Stimulated activated CD8-positive, alpha-beta memory T cell treated with anti-CD3 and anti-CD28 coated beads, Interleukin-7, amount 100 ng/mL, for 1 hour (primary cell): Measurements from ENCODE around the gene SH2D3C.
A peak's percentile ranks its signal among the peaks of the same experiment; 100 is the strongest.

Experiments used
- DNase-seq, 2 donors: peaks; one replicate each; pipeline ENCODE4 v3.0.0-alpha.2; 2020; ENCODE audit warnings: low read depth in 2 of 2

Gene SH2D3C

DNA sequence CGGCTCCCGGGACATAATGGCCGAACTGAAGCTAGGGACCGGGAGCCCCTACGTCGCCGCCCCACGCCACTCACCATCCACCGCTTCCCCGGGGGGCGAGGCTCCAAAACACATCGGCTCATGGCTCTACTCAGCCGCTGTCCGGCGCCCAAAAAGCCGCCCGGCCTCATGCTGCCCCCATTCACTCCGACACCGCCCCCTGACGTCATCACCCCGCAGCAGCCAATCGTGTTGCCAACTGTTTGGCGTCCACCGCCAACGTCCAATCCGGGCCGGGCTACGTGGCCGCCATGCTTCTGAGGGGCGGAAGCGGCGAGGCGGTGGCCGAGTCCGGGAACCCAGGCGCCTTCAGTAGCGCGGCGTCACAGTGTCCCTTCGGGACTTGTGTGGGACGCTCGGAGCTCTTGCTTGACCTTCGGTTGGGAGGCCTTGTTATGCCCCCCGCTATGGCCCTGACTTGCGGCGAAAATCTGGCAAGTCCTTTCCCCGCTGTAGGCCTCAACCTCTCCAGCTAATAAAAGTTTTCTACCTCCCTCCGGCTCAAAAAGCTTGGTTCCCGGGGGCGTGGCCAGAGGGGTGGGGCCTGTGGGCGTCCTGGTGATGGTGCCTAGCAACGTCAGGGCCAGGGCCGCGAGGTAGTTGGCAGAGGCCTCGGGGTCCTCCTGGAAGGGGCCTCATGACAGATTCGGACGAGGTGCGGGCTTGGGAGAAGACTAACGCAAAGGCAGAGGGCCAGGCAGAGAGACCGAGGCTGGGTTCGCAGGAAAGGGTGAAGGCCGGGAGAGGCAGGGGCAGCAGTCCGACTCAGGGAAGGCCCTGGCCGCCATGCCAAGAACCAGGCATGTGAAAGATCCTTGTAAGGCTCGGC, 62.8 kb downstream of the SH2D3C start, which contains the start of the genes PTRH1 and TTC16:
Gene PTRH1 (minus strand): TSS at position 194 of the 868 bp plus-strand sequence. CDS start 24 bp downstream, at position 170.
Gene TTC16 (plus strand): TSS at position 610 of the 868 bp plus-strand sequence. CDS start 67 bp downstream, at position 677.
- DNase-seq, result peak; percentile 95 to 96

DNA sequence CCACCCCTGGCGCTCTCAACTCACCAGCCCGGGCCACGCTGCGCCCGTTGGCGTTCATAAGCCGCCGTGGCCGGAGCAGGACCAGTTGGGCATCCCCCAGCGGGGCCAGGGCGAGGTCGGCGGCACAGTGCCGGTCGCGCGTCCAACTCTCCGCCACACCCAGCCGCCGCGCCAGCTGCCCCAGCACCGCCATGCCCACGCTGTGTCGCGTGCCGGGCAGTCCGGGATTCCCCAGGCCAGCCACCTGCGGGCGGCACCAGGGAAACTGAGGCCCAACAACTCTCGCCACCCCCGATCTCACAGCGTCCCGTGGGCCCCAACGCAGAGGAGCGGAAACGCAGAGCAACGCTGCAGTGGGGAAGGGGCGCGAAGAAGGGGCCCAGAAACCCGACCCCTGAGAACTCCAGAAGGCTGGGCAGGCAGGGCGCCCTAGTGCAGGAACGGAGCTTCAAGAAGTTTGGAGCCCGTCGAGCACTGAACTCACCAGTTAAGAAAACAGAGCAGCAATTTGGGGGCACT, 63.5 kb downstream of the SH2D3C start:
- DNase-seq, result no peak

DNA sequence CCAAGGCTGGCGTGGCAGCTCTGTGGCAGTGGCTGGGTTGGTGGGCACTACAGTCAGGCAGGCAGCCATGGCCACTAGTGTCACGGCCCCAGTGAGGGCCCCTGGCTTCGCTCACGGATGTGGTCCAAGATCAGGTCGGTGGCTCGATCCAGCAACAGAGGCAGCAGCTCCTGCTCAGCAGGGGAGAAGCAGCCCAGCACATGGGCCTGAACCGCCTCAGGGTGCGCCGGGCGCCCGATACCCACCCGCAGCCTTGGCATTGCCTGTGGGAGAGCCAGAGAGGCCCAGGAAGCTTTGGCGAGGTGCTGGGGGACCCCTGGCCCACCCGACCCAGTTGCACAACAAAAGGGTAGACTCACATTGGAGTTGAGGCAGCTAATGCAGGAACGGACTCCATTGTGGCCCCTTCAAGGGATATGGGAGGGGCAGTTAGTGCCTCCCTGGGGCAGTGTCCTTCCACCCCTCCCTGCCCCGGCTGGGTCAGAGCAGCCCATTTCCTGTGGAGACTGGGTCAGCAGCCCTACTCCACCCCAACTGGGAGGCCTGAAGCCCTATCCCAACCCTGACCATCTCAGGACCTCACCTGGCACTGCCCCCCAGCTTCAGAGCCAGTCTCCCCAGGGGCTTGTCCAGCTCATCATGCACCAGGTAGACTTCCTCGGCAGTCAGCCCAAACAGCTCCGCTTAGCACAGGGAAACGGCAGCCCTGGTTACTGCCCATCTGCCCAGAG, 64.3 kb downstream of the SH2D3C start:
- no peak for DNase-seq

DNA sequence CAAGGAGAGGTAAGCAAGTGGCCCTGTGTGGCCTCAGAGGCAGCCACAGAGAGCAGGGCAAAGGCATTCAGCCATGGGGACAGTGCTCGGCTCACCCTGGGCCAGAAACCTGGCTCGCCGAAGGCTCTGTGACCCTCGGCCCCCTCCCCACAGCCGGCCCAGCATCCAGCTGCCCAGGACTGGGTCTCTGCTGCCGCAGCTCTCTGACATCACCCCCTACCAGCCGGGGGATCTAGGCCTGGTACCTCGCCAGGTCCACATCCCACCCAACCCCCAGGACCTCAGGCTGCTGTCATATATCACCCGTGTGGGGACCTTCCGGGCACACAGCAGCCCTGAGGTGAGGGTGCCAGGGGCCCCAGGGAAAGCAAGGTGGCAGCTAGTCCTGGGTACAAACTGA, 65.6 kb downstream of the SH2D3C start:
- DNase-seq, result no peak

DNA sequence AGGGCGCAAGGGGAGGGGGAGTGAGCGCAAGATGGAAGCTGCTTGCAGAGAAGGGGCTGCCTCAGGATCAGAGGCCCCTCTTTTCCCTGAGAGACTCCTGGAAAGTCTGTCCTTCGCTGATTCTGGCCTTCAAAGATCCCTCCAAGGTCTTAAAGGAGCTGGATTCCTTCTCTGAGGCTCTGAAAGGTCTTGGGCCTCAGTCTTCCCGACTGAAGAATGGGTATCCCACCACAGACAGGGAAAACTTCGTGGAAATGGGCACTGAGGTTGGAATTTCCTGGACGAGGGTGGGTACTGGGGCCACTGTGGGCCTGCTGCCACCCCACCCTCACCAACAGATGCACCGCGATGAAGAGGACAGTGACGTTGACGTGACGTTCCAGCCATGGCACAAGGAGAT, 66.1 kb downstream of the SH2D3C start:
- no peak for DNase-seq

DNA sequence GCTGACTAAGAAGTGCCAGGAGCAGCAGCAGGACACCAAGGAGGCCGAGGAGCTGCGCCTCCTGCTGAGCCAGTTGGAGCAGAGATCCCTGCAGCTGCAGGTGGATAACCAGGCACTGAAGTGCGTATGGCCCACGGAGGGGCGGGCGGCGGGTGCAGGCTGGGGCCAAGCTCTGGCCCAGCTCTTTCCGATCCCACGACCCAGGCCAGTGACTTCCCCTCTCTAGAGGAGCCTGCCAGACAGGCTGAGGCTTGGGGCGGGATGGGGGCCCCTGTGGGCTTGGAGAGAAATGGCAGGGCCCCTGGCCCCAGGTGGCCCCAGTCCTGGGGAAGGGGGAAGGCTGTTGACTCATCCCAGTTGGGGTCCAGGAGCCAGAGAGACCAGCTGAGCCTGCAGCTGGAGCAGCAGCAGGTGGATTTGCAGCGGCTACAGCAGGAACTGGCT, 66.6 kb downstream of the SH2D3C start:
- no peak for DNase-seq

DNA sequence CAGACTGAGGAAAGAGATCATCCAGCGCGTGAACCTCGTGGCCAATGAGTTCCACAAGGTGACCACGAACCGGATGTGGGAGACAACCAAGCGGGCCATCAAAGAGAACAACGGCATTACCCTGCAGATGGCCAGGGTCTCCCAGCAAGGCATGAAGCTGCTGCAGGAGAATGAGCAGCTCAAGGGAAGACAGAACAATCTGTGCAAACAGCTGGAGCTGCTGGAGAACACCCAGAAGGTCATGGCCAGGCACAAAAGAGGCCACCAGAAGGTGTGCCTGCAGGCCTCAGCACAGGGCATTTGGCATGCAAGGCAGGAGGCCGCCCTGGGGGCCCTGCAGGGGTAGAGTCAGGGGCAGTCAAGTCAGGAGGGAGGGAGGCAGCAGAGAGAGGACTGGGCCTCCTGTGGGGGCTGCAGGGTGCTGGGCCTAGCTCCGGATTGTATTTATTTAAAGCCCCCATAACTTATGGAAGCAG, 67.2 kb downstream of the SH2D3C start:
- no peak for DNase-seq

DNA sequence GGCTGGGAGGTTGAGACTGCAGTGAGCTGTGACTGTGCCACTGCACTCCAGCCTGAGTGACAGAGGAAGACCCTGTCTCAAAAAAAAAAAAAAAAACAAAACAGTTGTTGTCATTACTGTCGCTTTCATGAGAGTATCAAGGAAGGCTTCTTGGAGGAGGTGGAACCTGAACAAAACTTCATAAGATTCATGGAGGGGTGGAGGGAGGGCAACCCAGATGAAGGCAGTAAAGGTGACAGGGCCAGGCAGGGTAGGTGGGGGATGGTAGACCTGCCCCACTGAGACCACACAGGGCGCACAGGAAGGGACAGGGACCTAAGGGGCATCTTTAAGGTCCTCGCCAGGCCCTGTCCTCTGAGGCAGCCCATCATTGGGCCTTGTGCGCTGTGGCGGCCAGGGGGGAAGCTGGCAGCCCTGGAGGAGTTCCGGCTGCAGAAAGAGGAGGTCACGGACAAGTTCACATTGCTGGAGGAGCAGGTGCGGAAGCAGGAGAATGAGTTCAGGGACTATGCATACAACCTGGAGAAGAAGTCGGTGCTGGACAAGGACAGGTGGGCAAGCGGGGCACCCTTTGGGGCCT, 68.2 kb downstream of the SH2D3C start:
- DNase-seq, result no peak

DNA sequence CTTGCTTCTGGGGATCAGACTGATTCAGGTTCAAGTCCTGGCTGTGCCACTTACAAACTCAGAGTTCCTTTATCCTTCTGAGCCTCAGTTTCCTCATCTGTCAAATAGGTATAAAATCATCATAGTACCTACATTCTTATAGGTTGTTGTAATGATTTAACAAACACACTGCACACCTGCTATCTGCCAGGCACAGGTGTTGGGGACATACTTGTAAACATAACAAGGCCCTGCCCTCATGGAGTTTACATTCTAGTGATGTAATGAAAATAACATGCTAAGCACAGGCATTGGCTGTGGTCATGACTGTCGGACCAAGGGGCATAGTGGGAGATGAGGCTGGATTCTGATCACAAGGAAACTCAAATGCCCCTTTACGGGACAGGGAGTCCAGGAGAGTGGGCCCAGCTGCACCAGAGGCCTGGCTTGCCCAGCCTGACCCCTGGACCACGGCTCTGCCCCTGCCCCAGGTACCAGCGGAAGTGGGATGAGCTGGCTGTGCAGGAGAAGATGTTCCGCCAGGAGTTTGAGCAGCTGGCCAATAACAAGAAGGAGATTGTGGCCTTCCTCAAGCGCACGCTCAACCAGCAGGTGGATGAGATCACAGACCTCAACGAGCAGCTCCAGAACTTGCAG, 69.4 kb downstream of the SH2D3C start:
- no peak for DNase-seq

DNA sequence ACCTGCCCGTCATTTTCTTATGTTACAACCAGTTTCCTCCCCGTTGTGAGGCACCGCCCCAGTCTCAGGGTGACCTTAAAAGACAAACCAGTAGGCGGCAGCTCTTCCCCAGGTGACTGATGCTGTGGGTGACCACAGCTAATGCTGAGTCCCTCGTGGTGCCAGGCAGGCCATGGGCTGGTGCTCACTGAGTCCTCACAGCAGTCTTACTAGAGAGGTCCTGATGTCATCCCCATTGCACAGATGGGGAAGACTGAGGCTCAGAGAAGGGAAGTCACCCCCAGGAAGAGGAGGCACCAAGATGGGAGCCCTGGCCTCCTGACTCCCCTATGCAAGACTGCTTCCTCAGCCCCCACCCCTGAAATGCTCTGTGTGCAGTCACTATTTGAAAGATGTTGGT, 70.7 kb downstream of the SH2D3C start:
- DNase-seq, result no peak

DNA sequence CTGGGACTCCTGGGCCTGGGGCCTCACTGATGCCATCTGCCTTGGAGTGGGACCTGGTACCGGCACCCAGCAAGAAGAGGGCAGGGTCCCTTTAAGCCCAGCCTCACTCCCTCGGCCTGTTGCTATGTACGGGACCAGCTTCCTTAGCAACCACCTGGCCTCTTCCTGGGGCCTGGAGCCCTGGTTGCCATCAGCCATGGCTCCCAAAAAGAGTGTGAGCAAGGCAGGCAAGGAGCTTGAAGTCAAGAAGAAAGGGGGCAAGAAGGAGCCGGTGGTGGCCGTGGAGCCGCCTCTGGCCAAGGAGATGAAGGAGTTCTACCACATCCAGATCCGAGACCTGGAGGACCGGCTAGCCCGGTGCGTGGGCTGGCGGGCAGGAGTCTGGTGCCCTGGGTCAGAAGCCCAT, 71.6 kb downstream of the SH2D3C start, which contains the start of gene CFAP157:
Gene CFAP157 (plus strand): TSS at position 153 of the 406 bp plus-strand sequence. CDS start 44 bp downstream, at position 197.
- DNase-seq, result no peak

DNA sequence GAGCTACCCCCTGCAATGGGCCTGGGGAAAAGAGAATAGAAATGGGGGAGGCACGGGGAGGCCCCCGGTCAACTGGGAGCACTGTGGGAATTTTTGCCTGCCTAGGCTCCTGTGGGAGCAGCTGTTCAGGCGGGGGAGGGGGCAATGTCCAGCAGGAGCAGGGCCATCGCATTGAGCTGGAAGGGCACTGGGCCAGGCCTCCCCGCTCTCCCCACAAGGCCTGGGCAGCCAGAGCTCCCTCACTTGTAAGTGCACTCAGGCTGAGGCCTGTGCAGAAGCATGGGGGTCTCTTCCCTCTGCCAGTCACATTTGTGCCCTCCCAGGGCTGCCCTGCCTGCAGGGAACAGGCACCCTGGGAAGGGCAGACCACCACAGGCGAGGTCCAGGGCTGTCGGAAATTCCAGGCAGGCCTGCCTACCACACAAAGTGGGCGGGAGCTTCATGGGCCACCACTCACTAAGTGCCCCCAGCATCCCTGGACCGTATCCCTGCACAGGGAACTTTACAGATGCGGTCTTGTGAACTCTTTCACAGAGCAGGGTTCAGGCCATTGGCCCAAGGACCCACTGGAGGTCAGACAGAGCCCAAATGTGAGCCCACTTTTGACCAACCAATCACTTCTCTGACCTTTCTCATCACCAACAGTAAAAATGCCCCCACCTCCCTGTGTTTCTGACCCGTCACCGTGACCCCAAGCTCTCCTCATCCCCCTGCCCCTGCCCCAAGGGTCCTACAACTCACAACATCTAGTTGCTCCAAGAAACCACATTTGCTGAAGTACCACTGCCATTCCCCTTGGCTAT, 72.7 kb downstream of the SH2D3C start:
- no peak for DNase-seq

DNA sequence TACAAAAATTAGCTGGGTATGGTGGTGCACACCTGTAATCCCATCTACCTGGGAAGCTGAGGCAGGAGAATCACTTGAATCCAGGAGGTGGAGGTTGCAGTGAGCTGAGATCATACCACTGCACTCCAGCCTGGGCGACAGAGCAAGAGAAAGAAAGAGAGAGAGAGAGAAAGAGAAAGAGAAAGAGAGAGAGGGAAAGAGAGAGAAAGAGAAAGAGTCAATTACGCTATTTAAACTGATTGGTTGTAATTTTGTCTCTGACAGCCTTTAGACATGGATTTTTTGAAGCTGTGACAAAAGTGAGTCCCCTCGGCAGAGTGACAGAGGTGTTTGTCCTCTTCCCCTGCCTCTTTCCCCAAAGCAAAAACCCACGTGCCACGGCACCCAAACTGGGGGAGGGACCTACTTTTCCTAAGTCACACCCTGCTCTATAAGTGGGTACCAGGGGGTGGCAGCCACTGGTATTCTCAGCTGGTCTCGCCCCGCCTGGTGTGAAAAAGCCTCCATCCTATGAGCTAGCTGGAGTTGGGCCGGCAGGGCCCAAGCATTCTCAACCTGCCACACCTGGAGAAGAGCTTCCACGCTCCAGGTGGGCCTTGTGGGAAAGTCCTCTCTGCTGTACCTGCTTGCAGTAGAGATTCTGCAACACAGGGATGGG, 75.0 kb downstream of the SH2D3C start:
- no peak for DNase-seq

DNA sequence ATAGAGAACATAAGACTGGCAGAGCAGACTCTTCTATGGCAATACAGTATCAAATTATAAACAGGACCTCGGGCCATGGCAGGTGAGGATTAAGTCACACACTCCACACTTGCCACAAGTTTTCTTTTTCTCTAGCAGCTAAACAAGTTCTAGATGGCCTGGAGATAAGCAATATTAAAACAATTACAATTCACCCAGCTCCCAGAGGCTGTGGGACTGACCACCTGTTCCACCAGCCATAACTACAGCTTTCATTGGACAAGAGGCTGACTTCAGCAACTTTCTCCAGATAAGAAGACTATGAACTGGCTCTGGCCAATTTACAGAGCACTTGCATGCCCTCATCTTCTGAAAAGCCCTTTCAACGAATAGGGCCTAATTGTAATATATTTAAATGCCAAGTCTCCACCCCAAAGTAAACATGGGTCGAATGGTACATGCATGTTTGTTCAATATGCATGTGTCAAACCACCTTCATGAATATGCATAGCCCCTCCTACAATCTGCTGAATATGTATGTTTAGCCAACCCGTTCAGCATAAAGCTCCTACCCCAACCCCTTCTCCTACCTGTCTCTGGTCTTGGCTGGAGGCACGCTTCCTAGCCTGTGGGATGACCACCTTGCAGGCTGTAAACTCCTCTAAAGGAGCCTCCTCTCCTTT, 77.7 kb downstream of the SH2D3C start:
- no peak for DNase-seq

DNA sequence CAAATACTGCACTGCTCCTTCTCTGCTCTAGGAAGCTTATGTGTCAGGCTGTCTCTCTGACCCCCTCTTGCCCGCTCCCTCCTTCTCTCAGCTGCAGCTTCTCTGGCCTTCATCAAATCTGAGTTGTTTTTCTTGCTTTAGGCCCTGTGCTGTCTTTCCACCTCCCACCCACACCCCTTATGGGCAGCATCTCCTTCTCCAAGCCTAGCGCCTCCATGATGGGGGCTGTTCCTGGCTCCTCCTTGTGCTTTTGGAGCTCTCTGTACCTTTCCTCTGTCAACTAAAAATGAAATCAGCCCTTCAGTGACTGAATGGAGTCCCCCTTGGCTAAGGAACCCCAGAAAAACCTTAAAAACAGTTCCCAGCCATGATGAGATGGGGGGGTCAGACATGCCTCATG, 78.3 kb downstream of the SH2D3C start:
- no peak for DNase-seq

DNA sequence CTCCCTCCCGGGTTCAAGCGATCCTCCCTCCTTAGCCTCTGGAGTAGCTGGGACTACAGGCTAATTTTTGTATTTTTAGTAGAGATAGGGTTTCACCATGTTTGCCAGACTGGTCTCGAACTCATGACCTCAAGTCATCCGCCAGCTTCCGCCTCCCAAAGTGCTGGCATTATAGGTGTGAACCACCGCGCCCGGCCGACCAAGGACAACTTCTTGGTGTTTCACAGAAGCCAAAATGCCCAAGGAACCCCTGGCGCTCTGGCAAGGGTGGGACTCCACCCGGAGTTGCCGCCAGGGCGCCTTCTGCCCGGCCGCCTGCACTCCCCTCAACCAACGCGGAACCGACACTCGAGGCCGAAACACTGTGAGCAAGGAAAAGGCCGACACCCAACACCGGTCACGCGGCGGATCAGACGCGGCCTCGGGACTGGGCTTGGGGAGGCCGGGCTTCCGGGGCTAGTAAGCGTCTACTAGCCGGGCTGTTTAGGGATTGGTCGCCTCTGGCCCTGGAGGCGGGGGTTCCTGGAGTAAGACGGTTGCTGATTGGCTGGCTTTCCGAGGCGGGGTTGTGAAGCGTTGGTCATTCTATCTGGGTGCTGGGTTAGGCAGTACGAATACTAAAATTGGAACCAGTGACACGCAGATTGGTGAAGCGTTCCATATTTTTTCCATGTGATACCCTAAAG, 79.3 kb downstream of the SH2D3C start:
- DNase-seq, result peak; percentile 64 to 65

DNA sequence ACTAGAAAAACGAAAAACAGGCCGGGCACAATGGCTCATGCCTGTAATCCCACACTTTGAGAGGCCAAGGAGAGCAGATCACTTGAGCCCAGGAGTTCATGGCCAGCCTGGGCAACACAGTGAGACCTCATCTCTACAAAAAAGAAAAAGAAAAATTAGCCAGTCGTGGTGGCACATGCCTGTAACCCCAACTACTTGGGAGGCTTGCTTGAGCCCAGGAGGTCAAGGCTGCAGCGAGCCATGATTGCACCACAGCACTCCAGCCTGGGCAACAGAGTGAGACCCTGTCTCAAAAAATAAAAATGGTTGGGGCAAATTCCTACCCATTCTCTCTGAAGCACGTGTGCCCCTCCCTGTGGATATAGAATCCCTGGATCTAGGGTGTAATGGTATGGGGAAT, 80.1 kb downstream of the SH2D3C start:
- no peak for DNase-seq

DNA sequence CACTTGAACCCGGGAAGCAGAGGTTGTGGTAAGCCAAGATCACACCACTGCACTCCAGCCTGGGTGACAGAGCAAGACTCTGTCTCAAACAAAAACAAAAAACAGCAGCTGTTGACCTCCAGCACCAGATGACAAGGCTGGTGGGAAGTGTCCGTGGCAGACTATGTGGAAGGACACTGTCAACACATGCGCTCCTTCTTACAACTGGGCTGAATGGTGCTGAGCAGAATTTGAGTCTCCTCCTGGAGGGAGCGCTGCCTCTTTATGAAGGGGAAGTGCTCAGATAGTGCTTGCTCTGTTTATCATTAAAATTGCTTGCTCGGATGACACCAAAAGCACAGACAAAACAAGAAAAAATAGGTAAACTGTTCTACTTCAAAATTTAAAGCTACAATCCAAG, 80.9 kb downstream of the SH2D3C start:
- no peak for DNase-seq
